HG02759 (cell line): ENCODE results near the gene HDAC7.

Experiments used
- ATAC-seq: cut with Tn5 transposase; IDR thresholded peaks from one replicate; pipeline ENCODE4 v1.9.1; 2021; ENCODE audit warnings: mild to moderate bottlenecking, moderate library complexity; ENCODE audit not compliant: unreplicated experiment

The HDAC7 gene

DNA sequence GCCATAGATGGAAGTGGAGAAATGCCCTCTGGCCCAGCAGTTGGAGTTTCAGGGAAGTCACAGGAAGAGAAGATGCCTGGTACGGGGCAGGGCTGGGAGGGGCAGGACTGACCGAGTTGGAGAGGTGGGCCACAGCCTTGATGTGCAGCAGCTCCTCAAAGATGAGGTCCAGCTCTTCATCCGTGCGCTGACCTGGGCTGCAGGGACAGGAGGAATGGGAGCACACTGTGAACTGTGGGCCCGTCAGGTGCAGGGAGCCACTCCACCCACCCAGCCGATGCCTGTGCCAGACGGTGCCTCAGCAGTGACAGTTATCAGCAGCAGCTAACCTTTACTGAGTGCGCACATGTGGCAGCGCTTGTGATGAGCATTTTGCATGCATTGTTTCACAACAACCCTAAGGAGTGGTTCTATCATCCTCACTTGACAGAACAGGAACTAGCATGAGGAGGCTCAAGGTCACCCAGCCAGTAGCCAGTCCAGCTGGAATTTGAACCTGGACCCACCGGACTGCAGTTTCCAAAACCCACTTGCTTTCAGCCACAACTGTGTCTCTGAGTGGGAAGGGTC, 69.4 kb downstream of the HDAC7 start:
- ATAC-seq, result no peak

DNA sequence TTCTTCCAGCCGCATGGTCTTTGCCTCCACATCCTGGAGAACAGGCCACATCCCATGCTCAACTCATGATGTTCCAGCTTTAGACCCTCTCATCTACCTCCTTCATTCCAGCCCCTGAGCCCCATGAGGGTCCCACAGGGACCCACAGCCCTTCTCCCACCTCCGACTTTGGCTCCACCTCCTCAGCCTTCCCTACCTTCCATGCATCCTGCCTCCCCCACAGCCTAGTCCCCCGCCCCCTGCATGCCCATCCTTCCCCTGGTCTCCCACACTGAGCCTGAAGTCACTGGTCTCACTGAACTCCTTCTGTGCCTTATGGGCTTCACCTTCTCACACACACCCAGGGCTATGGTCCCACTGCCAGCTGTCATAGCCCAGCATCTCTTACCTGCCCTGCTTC, 70.8 kb downstream of the HDAC7 start:
- no peak for ATAC-seq

DNA sequence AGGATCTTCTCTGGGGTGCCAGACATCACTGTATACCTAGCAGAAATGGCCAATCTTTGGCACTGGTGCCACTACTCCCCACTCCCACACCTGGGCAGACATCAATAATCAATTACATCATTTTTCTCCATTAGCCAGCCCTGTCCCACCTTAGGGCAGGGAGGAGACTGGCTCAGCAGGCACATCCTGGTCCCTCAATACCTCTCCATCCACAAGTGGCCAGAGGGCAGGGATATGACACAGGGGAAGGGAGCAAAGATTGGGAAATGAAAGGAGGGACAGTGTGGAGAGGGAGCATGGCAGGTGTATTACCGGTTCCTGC, 71.2 kb downstream of the HDAC7 start:
- no peak for ATAC-seq

DNA sequence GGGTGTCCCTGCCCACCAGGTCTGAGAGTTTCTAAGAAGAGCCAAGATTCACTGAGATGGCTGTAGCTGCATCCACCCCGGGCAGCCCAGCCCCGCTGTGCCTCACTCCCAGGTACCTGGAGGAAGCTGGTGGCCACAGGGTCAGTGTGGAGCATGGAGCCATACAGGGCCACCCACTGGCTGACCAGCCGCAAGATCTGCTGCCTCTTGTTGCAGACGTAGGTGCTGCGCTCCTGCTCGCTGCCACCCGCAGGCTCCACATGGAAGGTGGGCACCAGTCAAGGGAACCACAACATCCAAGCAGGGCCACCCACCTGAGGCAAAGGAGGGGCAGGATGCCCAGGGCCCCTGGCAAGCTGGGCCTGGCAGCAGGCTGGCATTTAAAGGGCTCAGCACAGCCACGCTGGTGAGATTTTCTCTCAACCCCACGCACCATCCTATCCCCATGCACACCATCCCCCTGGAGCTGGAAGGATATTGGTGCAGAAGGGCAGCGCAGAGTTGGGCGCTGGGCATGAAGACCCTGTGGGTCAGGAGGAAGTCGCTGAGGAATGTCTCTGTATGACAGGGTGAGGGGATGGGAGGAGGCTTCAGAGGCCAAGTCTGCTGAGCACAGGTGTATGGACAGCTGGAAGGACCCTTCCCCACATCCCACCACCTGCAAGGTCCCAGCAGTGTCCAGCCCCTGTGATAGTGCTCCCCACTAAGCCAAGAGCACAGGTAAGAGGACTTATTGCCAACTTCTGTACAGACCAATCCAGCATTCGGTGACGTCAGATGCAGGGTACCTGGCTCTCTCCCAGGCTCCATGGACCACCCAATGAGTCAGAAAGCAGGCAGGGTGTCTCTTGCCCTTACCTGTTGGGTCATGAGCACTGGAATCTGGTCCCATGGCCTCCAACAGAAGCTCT, 71.9 kb downstream of the HDAC7 start:
- ATAC-seq, result no peak

DNA sequence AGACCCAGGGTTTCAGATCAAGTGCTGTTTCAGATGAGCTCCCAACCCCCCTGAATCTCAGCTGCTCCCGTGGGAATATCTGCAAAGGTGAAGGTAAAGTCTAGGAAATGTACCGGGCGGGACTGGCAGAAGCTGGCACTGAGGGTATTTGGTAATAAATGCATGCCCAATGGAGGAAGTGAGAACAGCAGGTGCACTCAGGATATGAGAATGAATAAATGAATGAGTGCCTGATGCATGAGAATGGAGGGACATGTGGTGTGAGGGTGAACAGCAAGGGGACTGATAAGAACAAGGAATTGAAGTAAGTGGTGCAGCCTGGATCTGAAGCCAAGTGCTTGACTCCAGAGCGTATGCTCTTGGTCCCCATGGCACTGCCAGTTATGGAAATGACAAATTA, 72.6 kb downstream of the HDAC7 start:
- ATAC-seq, result no peak

DNA sequence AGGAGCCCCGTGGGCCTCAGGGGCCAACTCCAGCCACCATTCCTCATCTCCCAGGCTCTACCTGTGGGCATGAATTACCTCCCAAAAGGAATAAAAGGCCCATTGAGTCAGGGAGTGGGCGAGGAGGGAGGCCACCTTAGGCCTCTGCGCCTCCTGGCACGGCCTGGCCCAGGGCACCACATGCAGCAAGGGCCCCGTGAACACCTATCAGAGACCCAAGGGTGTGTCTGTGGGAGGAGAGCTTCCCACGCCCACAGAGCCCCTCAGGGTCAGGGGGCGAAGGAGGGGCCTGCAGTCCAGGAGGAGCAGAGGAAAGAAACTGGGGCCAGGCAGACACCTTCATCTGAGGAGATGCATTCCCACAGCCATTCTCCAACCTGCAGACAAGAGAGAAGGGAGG, 73.2 kb downstream of the HDAC7 start:
- no peak for ATAC-seq

DNA sequence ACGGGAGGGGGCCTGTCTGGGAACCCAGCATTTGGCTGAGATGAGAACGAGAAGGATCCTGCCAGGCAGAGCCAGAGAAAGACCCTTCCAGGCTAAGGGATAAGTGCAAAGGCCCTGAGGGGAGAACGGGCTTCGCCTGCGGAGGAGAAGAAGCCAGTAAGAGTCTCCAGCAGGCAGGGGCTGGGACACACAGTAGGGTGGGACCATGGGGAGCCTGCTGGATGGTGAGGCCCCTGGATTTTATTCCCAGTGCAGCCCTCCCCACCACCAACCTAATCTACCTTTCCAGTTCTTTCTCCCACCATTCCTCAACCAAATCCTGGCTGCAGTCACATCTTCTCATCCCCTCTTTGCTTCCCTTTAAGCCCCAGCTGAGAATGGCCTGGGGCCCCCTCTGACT, 73.6 kb downstream of the HDAC7 start:
- no peak for ATAC-seq

DNA sequence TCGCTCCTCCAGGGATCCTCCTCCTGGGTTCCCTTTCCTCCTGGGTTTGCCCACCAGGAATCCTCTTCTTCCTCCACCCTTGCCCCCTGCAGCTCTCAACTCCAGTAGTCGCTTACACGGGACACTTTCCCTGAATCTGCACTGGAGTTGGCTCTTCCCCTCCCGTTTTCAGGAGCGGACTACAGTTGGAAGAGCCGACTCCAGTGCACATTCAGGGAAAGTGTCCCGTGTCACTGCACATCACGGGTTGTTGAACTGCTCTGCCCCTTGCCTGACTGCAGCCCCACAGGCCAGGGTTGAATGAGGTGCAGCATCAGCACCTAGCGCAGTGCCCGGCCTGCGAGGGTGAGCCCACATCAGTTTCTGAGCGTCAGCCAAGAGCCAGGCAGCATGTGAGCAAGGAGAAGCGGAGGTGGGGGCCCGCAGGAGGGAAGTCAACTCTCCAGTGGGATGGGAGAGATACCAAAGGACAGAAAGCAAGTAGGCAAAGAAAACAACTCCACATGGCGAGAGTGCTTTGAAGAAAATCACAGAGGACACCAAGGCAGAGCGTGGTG, 74.1 kb downstream of the HDAC7 start:
- ATAC-seq, result no peak

DNA sequence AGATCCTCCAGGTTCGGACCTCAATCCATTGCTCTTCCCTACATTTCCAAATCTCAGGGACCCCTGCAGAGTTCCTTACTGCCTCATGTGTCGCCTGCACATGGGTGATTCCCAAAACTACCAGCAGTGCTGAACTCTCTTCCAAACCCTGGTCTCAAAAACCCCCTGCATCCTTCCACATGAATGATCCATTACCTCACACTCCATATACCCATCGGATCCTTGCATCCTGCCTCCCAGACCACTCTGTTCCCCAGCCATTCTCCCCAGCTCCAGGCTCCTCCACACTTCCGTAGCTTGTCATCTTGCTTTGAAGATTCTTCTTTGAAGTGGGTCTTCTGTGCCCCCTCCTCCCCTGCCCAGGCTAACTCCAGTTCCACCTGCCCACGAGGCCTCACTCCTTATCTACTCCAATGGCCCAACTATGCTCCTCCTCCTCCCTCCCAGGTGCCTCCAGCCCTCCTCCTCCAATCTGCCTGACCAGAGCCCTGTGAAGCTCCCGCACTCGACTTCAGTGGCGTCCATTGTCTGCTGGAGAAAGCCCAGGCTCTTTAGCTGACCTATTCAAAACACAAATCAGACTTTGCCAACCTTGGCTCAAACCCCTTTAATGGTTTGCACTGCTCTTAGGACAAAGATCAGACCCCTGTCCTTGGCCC, 74.8 kb downstream of the HDAC7 start:
- no peak for ATAC-seq

DNA sequence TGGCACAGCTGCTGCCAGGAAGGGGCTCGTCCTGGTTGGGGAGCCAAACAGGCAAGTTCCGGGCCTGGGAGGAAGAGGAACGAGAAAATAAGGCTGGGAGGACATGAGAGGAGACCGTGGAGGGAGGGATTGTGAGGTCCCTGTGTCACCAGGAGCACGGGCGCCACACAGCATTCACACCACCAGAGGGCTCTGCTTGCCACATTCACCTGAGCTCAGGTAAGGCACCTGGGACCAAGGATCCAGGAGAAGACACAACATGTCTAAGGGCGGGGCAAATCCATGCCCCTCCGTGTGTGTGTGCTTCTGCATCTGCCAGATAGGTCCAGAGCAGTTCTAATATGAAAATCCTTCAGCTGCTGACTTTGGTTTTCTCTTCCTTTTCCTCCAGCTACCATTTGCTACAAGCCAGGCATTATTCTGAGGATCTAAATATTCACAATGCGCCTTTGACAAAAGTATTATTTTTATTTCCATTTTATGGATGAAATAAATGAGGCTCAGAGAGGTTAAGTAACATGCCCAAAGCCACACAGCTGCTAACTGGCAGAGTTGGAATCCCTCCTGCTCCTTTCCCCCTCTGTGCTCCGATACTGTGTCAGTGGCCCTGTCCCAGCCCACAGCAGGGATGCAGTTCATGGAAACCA, 75.6 kb downstream of the HDAC7 start:
- ATAC-seq, result no peak

DNA sequence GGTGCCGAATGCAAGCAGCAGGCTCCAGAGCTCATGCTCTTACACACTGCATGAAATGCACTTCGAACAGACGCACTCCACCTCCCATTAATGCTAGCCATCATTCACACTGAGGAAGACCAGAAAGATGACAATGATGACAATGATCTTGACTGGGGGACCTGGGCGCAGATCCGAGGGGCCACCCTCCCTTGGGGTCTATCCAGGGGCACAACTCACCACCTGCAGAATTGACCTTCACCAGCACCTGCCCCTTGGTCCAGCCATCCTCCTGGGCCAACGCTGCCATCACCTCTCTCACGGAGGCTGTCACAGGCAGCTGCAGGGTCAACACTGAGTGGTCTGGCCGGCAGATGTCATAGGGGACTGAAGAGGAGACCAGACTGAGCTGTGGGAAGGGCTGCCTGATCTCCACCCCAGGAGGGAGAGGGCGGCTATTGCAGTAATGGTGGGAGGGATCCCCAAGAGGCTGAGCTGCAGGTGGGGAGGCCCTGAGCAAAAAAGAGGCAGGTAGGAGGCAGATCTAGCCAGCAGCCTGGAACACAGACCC, 76.3 kb downstream of the HDAC7 start:
- ATAC-seq, result no peak

DNA sequence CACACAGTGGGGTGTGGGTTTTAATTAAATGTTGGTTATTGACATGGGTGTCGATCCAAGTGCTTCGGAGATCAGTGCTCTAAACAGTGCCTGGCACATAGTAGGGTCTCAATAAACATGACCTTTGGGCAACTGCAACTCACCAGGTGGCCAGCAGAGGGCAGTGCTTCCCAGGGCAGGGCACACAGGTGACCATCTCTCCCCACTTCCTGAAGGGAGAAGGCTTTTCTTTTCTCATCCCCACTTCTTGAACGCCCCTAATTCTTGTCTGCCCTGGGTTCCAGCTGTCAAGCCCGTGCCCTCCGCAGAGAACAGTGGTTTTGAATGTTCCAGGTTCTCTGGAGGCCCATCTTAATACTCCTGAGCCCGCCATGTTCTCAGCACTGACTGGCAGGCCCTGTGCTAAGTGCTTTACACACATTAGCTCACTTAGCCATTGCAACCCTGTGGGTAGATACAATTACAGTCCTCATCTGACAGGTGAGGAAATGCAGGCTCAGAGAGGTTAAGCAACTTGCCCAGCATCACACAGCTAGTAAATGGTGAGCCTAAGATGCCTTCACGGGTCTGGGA, 77.4 kb downstream of the HDAC7 start:
- no peak for ATAC-seq

DNA sequence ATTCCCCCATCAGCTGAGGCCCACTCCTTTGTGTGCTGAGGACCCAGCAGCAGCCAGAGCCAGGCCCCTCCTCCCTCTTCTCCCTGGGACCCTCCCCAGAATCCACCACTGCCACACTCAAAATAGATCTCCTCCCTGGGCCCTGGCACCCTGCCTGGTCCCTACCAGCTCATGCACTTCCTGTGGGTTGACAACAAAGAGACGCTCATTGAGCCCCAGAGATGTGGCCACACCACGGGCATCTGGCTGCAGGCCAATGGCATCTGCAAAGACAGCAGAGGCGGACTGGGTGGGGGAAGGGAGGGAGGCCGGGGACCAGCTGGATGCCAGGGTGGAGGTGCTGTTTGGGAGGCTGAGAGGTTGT, 78.4 kb downstream of the HDAC7 start:
- ATAC-seq, result peak; percentile 43

DNA sequence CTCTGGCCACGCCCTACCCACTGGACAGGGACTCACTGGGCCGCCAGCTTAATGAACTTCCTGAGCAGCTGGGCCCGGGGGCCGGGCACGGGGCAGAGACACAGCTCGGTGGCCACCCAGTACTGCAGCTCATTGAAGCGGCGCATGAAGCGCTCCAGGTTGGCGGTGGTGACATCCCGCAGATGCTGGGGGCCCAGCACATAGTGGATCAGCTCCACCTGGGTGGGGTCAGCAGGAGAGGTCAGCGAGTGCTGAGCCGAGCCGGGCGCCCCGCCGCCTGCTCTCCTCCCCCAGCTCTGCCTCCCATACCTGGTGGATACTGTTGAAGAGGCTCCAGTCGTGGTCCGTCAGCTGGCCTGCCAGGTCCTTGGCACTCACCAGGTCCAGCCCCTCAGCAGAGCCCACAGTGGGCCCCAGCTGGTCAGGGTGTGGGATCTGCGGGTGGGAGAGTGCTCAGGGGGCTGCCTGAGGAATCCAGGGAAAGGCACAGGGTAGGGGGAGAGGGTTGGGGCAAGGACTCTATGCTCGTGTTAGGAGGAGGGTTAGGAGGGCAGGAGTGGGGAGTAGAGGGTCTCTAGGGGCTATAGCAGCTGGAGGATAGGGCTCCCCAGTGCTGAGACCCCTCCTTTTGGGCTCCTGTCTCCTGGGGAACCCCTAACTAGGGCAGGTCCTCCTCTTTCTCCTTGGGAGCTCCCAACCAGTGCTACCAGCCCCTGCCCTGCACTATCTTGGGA, 78.9 kb downstream of the HDAC7 start:
- ATAC-seq, result peak; percentile 53

DNA sequence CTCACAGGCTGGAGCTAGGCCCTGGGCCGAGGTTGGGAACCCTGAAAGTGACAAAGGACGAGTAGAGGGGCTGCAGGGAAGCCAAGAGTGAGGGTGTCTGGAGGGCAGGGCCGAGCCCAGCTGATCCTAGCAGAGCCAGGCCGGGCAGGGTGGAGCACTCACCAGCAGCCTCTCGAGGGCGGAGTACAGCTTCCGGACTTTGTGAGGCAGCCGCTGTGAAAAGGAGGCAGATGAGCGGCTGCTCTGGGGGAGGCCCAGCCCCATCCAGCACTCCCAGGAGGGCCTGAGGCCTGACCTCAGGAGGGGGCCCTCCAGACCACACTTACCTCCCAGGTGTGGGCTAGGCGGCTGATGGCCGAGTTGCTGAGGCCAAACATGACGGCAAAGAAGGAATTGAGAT, 79.7 kb downstream of the HDAC7 start:
- ATAC-seq, result peak; percentile 64

DNA sequence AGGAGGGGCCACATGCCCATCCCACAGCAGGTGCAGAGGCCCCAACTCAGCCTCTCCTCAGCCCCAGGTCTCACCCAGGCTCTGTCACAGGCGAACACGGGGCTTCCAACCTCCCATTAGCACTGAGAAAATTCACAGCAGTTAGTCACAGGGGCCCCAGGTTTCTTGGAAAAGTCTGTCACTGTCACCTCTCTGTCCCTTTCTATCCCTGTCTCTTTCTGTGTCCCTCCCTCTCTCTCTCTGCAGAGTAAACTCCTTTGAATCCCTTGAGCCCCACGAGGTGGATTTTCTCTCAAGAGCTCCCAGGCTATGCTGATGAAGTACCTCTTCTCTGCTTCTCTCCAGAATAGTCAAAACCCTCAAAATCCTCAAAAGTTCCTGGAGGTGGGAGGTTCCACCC, 80.4 kb downstream of the HDAC7 start:
- no peak for ATAC-seq

DNA sequence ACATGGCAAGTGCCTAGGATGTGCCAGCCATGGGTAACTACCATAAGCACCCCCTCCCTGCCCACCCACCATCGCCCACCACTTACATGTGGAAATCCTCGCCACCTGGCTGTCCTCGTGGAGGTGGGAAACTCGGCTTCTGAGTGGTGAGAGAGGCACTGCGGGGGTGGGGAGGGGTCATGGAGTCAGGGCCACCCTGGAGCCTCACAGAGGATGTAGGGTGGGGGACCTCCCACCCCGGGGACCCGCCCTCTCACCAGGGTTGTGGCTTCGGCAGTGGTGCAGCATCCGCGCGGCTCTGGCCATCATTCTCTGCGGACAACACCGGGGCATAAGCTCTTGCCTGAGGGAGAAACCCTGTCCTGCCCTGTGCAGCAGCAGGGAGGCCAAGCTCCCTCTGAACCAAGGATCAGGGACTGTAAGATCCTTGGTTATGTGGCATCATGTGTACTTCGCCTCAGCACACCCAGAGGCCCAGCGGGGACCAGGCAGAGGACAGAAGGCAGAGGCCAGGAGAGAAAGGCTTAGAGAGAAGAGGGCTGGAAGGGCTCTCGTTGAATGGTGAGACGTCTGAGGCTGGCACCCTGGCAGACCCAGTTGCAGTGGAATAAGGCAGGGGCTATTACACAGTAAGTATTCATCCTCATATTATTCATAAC, 81.6 kb downstream of the HDAC7 start:
- ATAC-seq, result no peak

DNA sequence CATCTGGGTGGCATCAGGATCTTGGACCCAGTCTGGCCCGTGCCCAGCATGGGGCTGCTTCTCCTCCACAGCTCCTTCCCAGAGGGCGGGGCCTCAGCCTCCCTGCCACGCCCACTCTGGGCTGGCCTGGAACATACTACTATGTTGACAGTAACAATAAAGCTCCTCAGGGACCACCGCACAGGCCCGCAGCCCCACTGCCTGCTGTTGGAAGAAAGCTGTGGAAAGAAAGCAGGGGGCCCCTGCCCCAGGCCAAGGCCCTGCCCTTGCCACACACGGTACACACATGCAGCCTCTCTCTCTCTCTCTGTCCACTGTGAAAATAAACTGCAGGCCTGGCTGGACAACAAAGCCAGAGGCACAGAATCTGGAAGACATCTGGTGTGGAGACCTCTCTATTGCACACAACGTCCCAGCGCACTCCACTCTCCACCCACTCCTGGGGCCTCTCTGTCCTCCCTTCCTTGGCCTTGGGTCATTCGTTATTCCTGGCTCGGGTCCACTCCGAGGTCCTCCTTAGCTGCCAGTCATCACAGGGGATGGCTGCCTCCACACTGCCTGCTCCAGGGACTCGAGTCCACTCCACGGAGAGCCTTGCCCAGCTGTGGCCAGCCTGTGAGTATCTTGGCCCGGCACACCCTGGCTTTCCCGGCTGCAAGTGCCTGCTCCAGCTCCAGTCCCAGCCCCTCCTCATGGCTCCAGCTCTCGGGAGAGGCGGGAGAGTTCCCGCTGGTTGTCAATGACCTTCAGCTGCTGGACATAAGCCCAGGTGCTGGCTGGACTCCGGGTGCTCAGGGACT, 82.6 kb downstream of the HDAC7 start:
- no peak for ATAC-seq

DNA sequence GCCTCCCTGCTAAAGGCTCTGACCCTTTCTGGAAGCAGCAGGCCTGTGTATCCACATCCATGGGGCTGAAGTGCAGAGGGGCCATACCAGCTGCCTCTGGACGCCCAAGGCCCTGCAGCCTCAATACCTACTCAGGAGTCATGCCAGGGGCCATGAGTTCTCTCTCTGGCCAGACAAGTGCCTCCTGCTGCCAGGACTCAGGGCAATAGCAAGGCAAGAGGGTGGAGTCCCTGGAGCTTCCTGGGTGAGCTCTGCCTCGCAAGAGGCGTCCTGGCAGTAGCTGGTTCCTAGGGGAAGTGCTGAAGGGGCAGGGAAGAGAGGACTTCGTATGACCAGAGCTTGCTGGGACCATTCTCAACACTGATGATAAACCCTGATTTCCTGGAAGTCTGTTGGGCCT, 83.5 kb downstream of the HDAC7 start:
- no peak for ATAC-seq
